K562 (cell line): Measurements from ENCODE around the gene SAMD4A. TPM values are rescaled to one million over a fixed set of nuclear protein-coding genes. Genes with fewer than 3 reads are reported as not detected.

Experiments
- ARID1B ChIP-seq: fragments of 450-650 bp; IDR thresholded peaks from 2 replicates; pipeline ENCODE4 v1.6.1; 2016; ENCODE audit warnings: antibody characterized with exemption, mild to moderate bottlenecking, inconsistent platforms
- ELF2 ChIP-seq: fragments of 250-450 bp; sonication (Bioruptor Pico); IDR thresholded peaks from 2 replicates; pipeline ENCODE4 v1.5.0; 2021; ENCODE audit warnings: mild to moderate bottlenecking
- EP300 ChIP-seq: IDR thresholded peaks from 2 replicates; pipeline ENCODE4 v1.6.1; 2012; ENCODE audit warnings: low read length, improper control_type of control experiment
- ERF ChIP-seq: fragments of 450-650 bp; formaldehyde crosslinking; IDR thresholded peaks from 2 replicates; pipeline ENCODE4 v1.4.0; 2020; ENCODE audit warnings: mild to moderate bottlenecking, mixed read lengths
- GABPA ChIP-seq: fragments of 200-800 bp; sonication (Bioruptor generic); conservative IDR thresholded peaks from 2 replicates; pipeline ENCODE4 v1.6.1; 2016; ENCODE audit warnings: low read depth, missing genetic modification characterization, missing compliant biosample characterization
- GATA2 ChIP-seq: sonication (generic); formaldehyde crosslinking; IDR thresholded peaks from 2 replicates; pipeline ENCODE4 v1.4.0; 2020; ENCODE audit warnings: mild to moderate bottlenecking, missing genetic modification reagents
- HLTF ChIP-seq: fragments of 450-650 bp; IDR thresholded peaks from 2 replicates; pipeline ENCODE4 v1.6.1; 2016
- KDM1A ChIP-seq, 2 experiments: fragments of 450-650 bp; IDR thresholded peaks; 2 replicates each; pipeline ENCODE4 v1.6.1; 2016; ENCODE audit warnings: mild to moderate bottlenecking in 2 of 2
- LCOR ChIP-seq: sonication (generic); formaldehyde crosslinking; IDR thresholded peaks from 2 replicates; pipeline ENCODE4 v1.8.0; 2022; ENCODE audit warnings: mild to moderate bottlenecking, missing genetic modification reagents
- NFRKB ChIP-seq: fragments of 450-650 bp; IDR thresholded peaks from 2 replicates; pipeline ENCODE4 v1.6.1; 2016; ENCODE audit warnings: low read depth
- RFX5 ChIP-seq: IDR thresholded peaks from 2 replicates; pipeline ENCODE4 v1.6.1; 2011; ENCODE audit warnings: low read depth, mild to moderate bottlenecking, improper control_type of control experiment, low read length
- SLC30A9 ChIP-seq: fragments of 250-450 bp; sonication (Bioruptor Pico); IDR thresholded peaks from 2 replicates; pipeline ENCODE4 v1.8.0; 2022; ENCODE audit warnings: mild to moderate bottlenecking, moderate library complexity
- SMAD4 ChIP-seq: fragments of 250-450 bp; sonication (Bioruptor Pico); conservative IDR thresholded peaks from 2 replicates; pipeline ENCODE4 v1.8.0; 2021; ENCODE audit warnings: inconsistent platforms, mild to moderate bottlenecking, moderate library complexity
- SPI1 ChIP-seq: IDR thresholded peaks from 2 replicates; pipeline ENCODE4 v1.6.1; 2011; ENCODE audit warnings: low read depth, low read length, control low read depth, borderline replicate concordance
- SRSF9 ChIP-seq: fragments of 200-400 bp; formaldehyde crosslinking; IDR thresholded peaks from 2 replicates; pipeline ENCODE4 v1.6.1; 2017; ENCODE audit warnings: low read depth, low read length, borderline replicate concordance
- TEAD4 ChIP-seq, 2 experiments: sonication (generic) in 1 of 2; formaldehyde crosslinking in 1 of 2; IDR thresholded peaks; 2 replicates each; pipeline versions ENCODE4 v1.6.1 to v1.8.0; 2012 to 2022; ENCODE audit warnings: borderline replicate concordance in 1 of 2, inconsistent platforms in 1 of 2, low read length in 1 of 2, mild to moderate bottlenecking in 1 of 2, missing genetic modification reagents in 1 of 2
- THRAP3 ChIP-seq: fragments of 450-650 bp; IDR thresholded peaks from 2 replicates; pipeline ENCODE4 v1.6.1; 2016; ENCODE audit warnings: mild to moderate bottlenecking, inconsistent platforms, borderline replicate concordance
- ZEB2 ChIP-seq: fragments of 450-650 bp; IDR thresholded peaks from 2 replicates; pipeline ENCODE4 v1.6.1; 2016
- ZNF263 ChIP-seq: sonication (generic); formaldehyde crosslinking; IDR thresholded peaks from 2 replicates; pipeline ENCODE4 v1.8.0; 2022; ENCODE audit warnings: mild to moderate bottlenecking, missing genetic modification reagents, borderline replicate concordance
- ZNF395 ChIP-seq: fragments of 200-800 bp; sonication (Bioruptor generic); IDR thresholded peaks from 2 replicates; pipeline ENCODE4 v1.6.1; 2017; ENCODE audit warnings: missing genetic modification characterization, missing compliant biosample characterization
- polyA plus RNA-seq, 8 experiments: library from polyadenylated mRNA; depleted of rRNA in 4 of 8; stranded (reverse) in 5 of 8; unstranded in 3 of 8; fragments of >200 nt; fragmentation: Nextera tagmentation in 2 of 8; fragmentation: Illumina TruSeq in 1 of 8; extraction: Ambion mirVana in 2 of 8; extraction: Trizol in 1 of 8; gene quantifications; 2 replicates each; pipeline versions ENCODE4 v1.2.1 to v1.2.3, GENCODE V29; 2011 to 2014; ENCODE audit warnings: inconsistent platforms in 1 of 8, missing spikeins in 1 of 8
- total RNA-seq, 7 experiments: library from RNA; depleted of rRNA in 6 of 7; stranded (reverse); fragments of >200 nt in 6 of 7; fragmentation: Illumina TruSeq in 2 of 7; extraction: Trizol in 2 of 7; gene quantifications; 2 replicates each; pipeline versions ENCODE4 v1.2.1 to v1.2.3, GENCODE V29; 2011 to 2021; ENCODE audit warnings: low replicate concordance in 1 of 7
- TF ChIP-seq, protein P1 (sequence below): fragments of 250-450 bp; sonication (Bioruptor Pico); IDR thresholded peaks from 2 replicates; pipeline ENCODE4 v1.9.0; 2021; ENCODE audit warnings: mild to moderate bottlenecking, inconsistent platforms
- TF ChIP-seq, protein P2 (sequence below), 2 experiments: fragments of 200-800 bp in 1 of 2; sonication (Bioruptor generic) in 1 of 2; sonication (generic) in 1 of 2; formaldehyde crosslinking in 1 of 2; IDR thresholded peaks in 1 of 2; conservative IDR thresholded peaks in 1 of 2; 2 replicates each; pipeline versions ENCODE4 v1.5.0 to v1.6.1; 2016 to 2020; ENCODE audit warnings: missing compliant biosample characterization in 1 of 2, missing genetic modification characterization in 1 of 2, missing genetic modification reagents in 1 of 2

SAMD4A gene
- total and polyA plus RNA-seq, 9 of the 15 experiments (the other 6 are each of a cell fraction or from before 2014, with no cell fraction given), result 0.66 to 6.8 (median 3.3) TPM

DNA sequence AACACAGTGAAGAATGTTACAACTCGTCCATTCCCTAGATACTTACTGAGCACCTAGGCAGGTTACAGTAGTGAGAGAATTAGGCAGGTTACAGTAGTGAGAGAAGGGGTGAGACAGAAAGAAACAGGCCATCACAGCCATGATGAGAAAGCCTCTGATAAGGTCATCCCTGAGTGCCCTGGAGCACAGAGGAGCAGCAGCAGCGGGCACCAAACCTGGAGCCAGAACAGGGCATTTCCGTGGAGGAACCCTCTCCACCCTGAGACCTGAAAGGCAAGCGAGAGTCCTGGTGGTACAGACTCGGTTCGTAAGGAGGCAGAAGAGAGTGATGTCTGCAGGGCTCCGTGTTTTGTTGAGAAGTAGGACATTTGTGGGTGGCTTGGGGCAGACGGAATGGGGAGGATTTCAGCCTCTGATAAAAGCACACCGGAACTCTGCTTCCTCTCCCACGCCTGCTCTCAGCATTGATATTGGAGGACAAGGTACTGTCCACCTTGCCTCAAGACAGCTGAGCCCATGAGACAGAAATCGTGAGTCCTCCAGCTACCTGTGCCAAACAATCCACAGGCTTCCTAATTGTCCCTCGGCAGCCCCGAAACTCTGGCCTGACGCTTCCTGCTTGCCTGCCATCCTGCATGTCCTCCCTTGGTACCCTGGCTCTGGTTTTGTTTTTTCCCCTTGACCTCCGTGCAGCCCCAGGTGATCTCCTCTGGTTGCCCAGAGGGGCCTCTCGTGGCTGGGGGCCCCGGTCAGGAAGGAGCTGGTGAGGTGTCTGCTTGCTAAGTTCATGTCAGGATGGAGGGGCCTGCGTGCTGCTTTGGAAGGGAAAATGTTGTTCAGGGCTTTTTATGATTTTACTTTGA, 199.6 kb downstream of the SAMD4A start (continued):
- TF ChIP-seq, protein P1, sequence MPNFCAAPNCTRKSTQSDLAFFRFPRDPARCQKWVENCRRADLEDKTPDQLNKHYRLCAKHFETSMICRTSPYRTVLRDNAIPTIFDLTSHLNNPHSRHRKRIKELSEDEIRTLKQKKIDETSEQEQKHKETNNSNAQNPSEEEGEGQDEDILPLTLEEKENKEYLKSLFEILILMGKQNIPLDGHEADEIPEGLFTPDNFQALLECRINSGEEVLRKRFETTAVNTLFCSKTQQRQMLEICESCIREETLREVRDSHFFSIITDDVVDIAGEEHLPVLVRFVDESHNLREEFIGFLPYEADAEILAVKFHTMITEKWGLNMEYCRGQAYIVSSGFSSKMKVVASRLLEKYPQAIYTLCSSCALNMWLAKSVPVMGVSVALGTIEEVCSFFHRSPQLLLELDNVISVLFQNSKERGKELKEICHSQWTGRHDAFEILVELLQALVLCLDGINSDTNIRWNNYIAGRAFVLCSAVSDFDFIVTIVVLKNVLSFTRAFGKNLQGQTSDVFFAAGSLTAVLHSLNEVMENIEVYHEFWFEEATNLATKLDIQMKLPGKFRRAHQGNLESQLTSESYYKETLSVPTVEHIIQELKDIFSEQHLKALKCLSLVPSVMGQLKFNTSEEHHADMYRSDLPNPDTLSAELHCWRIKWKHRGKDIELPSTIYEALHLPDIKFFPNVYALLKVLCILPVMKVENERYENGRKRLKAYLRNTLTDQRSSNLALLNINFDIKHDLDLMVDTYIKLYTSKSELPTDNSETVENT (CRISPR knock-in tag), result no peak
- TF ChIP-seq ELF2 (CRISPR knock-in tag) (no peak), ZNF263 (peak; percentile 83), ERF (CRISPR knock-in tag) (no peak), GABPA (0 out of 2 replicates have a peak, but pooled peaks have one; percentile 18), SMAD4 (CRISPR knock-in tag) (peak; percentile 40), SPI1 (no peak), ZEB2 (0 out of 2 replicates have a peak, but pooled peaks have one; percentile 34), THRAP3 (no peak), HLTF (no peak), ARID1B (peak; percentile 37; the same call in 1 of the 2 replicates), ZNF395 (CRISPR knock-in tag) (0 out of 2 replicates have a peak, but pooled peaks have one; percentile 18), SLC30A9 (CRISPR knock-in tag) (no peak), KDM1A (IDR thresholded peaks at IDR 0.05) (no peak), LCOR (CRISPR knock-in tag) (no peak), RFX5 (no peak), EP300 (peak; percentile 16; the same call in 1 of the 2 replicates), SRSF9 (no peak), TEAD4 (IDR thresholded peaks at IDR 0.05; ENCODE audit: low read length) (peak; percentile 32; the same call in 1 of the 2 replicates), TEAD4 (CRISPR knock-in tag; IDR thresholded peaks at IDR 0.05; ENCODE audit: borderline replicate concordance) (no peak), NFRKB (no peak), GATA2 (CRISPR knock-in tag) (no peak)
- TF ChIP-seq, protein P2, sequence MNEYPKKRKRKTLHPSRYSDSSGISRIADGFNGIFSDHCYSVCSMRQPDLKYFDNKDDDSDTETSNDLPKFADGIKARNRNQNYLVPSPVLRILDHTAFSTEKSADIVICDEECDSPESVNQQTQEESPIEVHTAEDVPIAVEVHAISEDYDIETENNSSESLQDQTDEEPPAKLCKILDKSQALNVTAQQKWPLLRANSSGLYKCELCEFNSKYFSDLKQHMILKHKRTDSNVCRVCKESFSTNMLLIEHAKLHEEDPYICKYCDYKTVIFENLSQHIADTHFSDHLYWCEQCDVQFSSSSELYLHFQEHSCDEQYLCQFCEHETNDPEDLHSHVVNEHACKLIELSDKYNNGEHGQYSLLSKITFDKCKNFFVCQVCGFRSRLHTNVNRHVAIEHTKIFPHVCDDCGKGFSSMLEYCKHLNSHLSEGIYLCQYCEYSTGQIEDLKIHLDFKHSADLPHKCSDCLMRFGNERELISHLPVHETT (CRISPR knock-in tag; conservative IDR thresholded peaks at IDR 0.05 in 1 of 2, IDR thresholded peaks at IDR 0.05 in 1 of 2), result no peak
